ENCODE measurements around the gene CD83. TPM values are rescaled to one million over a fixed set of nuclear protein-coding genes. Genes with fewer than 3 reads are reported as not detected.
"Not testable (repeated sequence)": the region's sequence is repeated elsewhere in the genome, so short reads cannot be mapped to it uniquely, and the experiment has no call there.

Gene CD83
- total RNA-seq, 2 experiments from 2014 or later = 24.4 to 24.7 TPM

GRCh38 chr6:14147891-14148290 is 30.3 kb downstream of the CD83 start:
- no peak for ATAC-seq

GRCh38 chr6:14148471-14148870 is 30.9 kb downstream of the CD83 start:
- Mint-ChIP-seq H3K9me3 (no peaks in the 10 kb centered on the region), H3K36me3 (ENCODE audit: low read depth) (no peaks in the 10 kb centered on the region), H3K27me3 (no peaks in the 10 kb centered on the region), H3K4me3 (no peak overlapping the region), H3K27ac (no peak overlapping the region), H3K4me1 (ENCODE audit: low read depth) (peaks cover 4% of the 10 kb centered on the region)
- ChIA-PET CTCF (interaction anchor here (0.9 to 8.3 kb wide), 5 partner anchors 9 to 240 kb away, joined by 3 to 56 read pairs (median 4); no protein-coding TSS in a partner anchor), POLR2A (interaction anchor here (0.6 kb wide), 1 partner anchor 1359 kb away, joined by 3 read pairs; no protein-coding TSS in a partner anchor)
- TF ChIP-seq CTCF (IDR thresholded peaks at IDR 0.05) = no peak
- ATAC-seq (no peak), DNase-seq (no peak)
- intact Hi-C loops (cut with micrococcal nuclease) = no loop called here

More at GRCh38 chr6:14147891-14148290, 30.3 kb downstream of the CD83 start:
- peaks cover 4% of the 10 kb centered on the region for H3K4me1 Mint-ChIP-seq (ENCODE audit: low read depth)
- ChIA-PET POLR2A (interaction anchor here (0.6 kb wide), 1 partner anchor 1360 kb away, joined by 3 read pairs; no protein-coding TSS in a partner anchor), CTCF (interaction anchor here (1.6 to 8.3 kb wide), 3 partner anchors 8 to 239 kb away, joined by 4 to 56 read pairs (median 5); no protein-coding TSS in a partner anchor)
- H3K9me3 Mint-ChIP-seq = no peaks in the 10 kb centered on the region
- H3K36me3 Mint-ChIP-seq (ENCODE audit: low read depth) = no peaks in the 10 kb centered on the region
- TF ChIP-seq CTCF (IDR thresholded peaks at IDR 0.05) = no peak
- no peaks in the 10 kb centered on the region for H3K27me3 Mint-ChIP-seq
- intact Hi-C loops (cut with micrococcal nuclease) = no loop called here
- DNase-seq = no peak
- H3K4me3 Mint-ChIP-seq = no peak overlapping the region
- no peak overlapping the region for H3K27ac Mint-ChIP-seq

- Mint-ChIP-seq H3K9me3 (no peaks in the 10 kb centered on the region), H3K27ac (no peak overlapping the region), H3K27me3 (no peaks in the 10 kb centered on the region), H3K4me1 (ENCODE audit: low read depth) (peaks cover 4% of the 10 kb centered on the region), H3K36me3 (ENCODE audit: low read depth) (no peaks in the 10 kb centered on the region), H3K4me3 (no peak overlapping the region)
- intact Hi-C loops (cut with micrococcal nuclease) = no loop called here
- ATAC-seq (no peak), DNase-seq (no peak)
- ChIA-PET POLR2A (no interaction called here), CTCF (interaction anchor here (0.9 to 1.6 kb wide), 4 partner anchors 9 to 241 kb away, joined by 3 to 4 read pairs (median 4); no protein-coding TSS in a partner anchor)
- no peak for TF ChIP-seq CTCF (IDR thresholded peaks at IDR 0.05)
Measured at GRCh38 chr6:14149053-14149738, 31.6 kb downstream of the CD83 start.

DNA sequence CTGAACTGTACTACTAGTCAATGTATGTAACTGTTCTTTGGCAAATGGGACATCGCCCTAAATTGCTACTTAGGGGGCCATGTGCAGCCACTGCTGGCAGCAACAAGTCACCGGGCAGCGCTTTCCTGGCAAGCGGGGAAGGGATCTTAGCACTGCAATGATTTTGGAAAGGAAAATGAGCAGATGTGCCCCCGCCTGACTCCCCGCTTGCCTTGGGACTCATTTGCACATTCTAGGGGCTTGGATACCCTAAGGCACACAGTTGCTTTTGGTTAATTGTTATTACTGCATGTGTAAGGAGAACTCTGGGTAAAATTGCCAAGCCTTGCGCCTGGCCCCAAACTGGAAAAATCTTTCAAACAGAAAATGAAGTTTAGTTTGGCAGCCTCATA is 32.2 kb downstream of the CD83 start:
- H3K36me3 Mint-ChIP-seq (ENCODE audit: low read depth) = no peaks in the 10 kb centered on the region

DNA sequence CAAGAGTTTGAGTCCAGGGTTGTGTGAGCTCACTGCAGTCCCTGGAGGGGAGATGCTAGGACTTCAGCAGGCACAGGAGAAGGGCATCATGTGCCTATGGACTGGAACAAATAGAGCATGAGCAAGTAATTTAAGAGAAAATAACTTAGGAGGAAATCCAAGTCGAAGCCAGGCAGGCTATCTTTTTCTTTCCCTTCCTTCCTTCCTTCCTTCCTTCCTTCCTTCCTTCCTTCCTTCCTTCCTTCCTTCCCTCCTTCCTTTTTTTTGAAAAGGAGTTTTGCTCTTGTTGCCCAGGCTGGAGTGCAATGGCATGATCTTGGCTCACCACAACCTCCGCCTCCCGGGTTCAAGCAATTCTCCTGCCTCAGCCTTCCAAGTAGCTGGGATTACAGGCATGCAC is 33.7 kb downstream of the CD83 start:
- ATAC-seq; POLR2A ChIA-PET; H3K9me3 Mint-ChIP-seq; H3K4me3 Mint-ChIP-seq; DNase-seq; H3K27ac Mint-ChIP-seq; H3K4me1 Mint-ChIP-seq (ENCODE audit: low read depth); H3K36me3 Mint-ChIP-seq (ENCODE audit: low read depth); intact Hi-C loops (cut with micrococcal nuclease); H3K27me3 Mint-ChIP-seq; CTCF ChIA-PET: not testable (repeated sequence)

More for the DNA sequence above, 32.2 kb downstream of the CD83 start:
- no peak for TF ChIP-seq CTCF (IDR thresholded peaks at IDR 0.05)
- POLR2A ChIA-PET = no interaction called here
- CTCF ChIA-PET = interaction anchor here (1.6 kb wide), 2 partner anchors 10 to 241 kb away, joined by 4 read pairs; no protein-coding TSS in a partner anchor
- Mint-ChIP-seq H3K4me1 (ENCODE audit: low read depth) (peaks cover 2% of the 10 kb centered on the region), H3K9me3 (no peaks in the 10 kb centered on the region), H3K27me3 (no peaks in the 10 kb centered on the region), H3K27ac (no peak overlapping the region), H3K4me3 (no peak overlapping the region)
- no peak for ATAC-seq
- DNase-seq = no peak
- intact Hi-C loops (cut with micrococcal nuclease) = no loop called here
